ENCODE measurements around the gene VWC2L. TPM values are rescaled to one million over a fixed set of nuclear protein-coding genes. Genes with fewer than 3 reads are reported as not detected.

VWC2L gene
- total and polyA plus RNA-seq, 9 donors: 0.16 TPM; not detected in 8

DNA sequence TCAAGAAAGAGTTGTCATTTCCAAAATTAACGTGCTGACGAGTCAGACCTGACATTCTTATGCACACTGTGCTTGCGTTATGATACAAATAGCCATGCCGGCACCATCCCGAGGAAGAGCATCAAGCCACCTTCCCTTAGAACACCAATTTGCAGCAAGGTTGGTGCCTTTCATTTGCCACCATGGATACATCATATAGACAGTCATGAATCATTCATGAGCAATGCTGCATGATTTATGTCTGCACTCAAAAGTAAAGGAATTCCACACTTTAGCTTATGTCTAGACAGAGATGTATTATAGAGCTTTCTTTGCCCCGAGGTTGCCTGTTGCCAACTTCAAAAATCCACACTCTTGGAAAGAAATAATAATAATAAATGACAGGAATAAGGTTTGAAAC is 166.9 kb downstream of the VWC2L start:
- H3K36me3 ChIP-seq (ENCODE audit: control insufficient read depth, insufficient read depth, low read length): no peaks in the 10 kb centered on the region
- no peaks in the 10 kb centered on the region for H3K9me3 ChIP-seq (replicated peaks; ENCODE audit: control insufficient read depth, low read depth, low read length)
- no peak overlapping the region for H3K27ac ChIP-seq (ENCODE audit: low read length)
- H3K4me3 ChIP-seq (ENCODE audit: low read length): no peak overlapping the region
- no peaks in the 10 kb centered on the region for H3K27me3 ChIP-seq (ENCODE audit: control insufficient read depth, insufficient read depth, low read length)
- H3K4me1 ChIP-seq (ENCODE audit: control insufficient read depth, insufficient read depth, low read length): no peaks in the 10 kb centered on the region
- DNase-seq: no peak
- 91% methylated on average over 5 of the region's 6 CpGs for WGBS (ENCODE audit: insufficient coverage)

DNA sequence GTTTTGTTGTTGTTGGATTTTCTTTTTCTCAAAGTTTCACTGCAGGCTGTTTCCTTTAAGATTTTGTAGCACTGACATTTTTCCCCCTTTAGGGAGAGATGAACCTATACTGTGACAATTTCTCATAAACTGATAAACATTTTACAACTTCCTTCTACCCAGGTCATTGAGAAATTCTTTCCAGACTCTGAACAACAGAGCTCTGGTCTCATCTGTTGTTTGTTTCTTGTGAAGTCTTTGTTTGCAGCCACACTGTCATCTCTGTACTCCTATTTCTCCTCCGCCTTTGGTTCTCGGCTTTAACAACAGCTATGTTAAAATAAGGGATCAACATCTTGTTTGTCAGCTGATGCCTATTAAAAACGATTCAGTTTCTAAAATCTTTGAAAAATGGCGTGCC is 167.6 kb downstream of the VWC2L start:
- no peak for DNase-seq
- no CpG with 5 or more reads among the region's 4 CpGs for WGBS (ENCODE audit: insufficient coverage)
- no peaks in the 10 kb centered on the region for H3K36me3 ChIP-seq (ENCODE audit: control insufficient read depth, insufficient read depth, low read length)
- no peaks in the 10 kb centered on the region for H3K27me3 ChIP-seq (ENCODE audit: control insufficient read depth, insufficient read depth, low read length)
- H3K9me3 ChIP-seq (replicated peaks; ENCODE audit: control insufficient read depth, low read depth, low read length): no peaks in the 10 kb centered on the region
- no peaks in the 10 kb centered on the region for H3K4me1 ChIP-seq (ENCODE audit: control insufficient read depth, insufficient read depth, low read length)
- H3K27ac ChIP-seq (ENCODE audit: low read length): no peak overlapping the region
- no peak overlapping the region for H3K4me3 ChIP-seq (ENCODE audit: low read length)

DNA sequence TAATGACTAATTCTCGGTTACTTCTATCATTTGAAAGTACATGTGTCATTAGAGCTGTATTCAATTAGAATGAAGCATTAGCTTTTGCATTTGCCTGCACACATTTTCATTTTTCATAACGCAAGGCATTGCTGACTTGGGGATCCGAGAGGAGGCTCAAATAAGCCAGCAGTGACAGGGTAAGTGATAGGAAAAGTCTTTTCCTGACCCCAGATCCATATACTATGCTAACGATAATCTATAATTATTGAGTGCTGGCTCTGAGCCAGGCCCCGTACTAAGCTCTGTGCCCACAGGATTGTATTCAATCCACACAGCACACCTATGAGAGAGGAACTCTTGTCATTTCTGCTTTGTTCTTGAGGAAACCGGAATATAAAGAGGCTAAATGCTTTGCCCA is 168.2 kb downstream of the VWC2L start:
- DNase-seq: no peak
- H3K27ac ChIP-seq (ENCODE audit: low read length): no peak overlapping the region
- WGBS (ENCODE audit: insufficient coverage): no CpG with 5 or more reads among the region's 6 CpGs

DNA sequence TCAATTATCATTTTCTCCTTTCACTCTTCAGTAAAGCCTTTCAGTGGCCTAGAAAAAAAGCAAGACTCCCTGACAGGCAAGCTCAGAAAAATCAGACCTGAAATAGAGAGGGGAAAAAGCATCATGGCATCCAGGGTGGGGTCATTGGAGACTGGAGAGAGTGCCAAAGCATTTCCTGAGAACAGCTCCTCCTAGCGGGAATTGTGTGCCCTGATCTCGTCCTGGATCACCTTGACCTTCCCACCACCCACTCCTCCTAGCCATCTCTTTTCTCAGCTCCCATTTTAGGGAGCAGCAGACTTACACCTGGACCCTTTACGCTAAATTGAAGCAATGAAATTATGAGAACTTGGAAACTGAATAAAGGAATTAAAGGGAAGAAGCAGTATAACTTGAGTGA is 176.6 kb downstream of the VWC2L start:
- Histone ChIP-seq H3K36me3 (ENCODE audit: control insufficient read depth, insufficient read depth, low read length) (no peaks in the 10 kb centered on the region), H3K4me1 (ENCODE audit: control insufficient read depth, insufficient read depth, low read length) (no peaks in the 10 kb centered on the region), H3K4me3 (ENCODE audit: low read length) (no peak overlapping the region), H3K9me3 (replicated peaks; ENCODE audit: control insufficient read depth, low read depth, low read length) (no peaks in the 10 kb centered on the region), H3K27me3 (ENCODE audit: control insufficient read depth, insufficient read depth, low read length) (no peaks in the 10 kb centered on the region), H3K27ac (ENCODE audit: low read length) (no peak overlapping the region)
- no peak for DNase-seq
- 30% methylated on average over 2 of the region's 3 CpGs for WGBS (ENCODE audit: insufficient coverage)

More for the DNA sequence above, 168.2 kb downstream of the VWC2L start:
- Histone ChIP-seq H3K9me3 (replicated peaks; ENCODE audit: control insufficient read depth, low read depth, low read length) (no peaks in the 10 kb centered on the region), H3K4me1 (ENCODE audit: control insufficient read depth, insufficient read depth, low read length) (no peaks in the 10 kb centered on the region), H3K27me3 (ENCODE audit: control insufficient read depth, insufficient read depth, low read length) (no peaks in the 10 kb centered on the region), H3K36me3 (ENCODE audit: control insufficient read depth, insufficient read depth, low read length) (no peaks in the 10 kb centered on the region), H3K4me3 (ENCODE audit: low read length) (no peak overlapping the region)

DNA sequence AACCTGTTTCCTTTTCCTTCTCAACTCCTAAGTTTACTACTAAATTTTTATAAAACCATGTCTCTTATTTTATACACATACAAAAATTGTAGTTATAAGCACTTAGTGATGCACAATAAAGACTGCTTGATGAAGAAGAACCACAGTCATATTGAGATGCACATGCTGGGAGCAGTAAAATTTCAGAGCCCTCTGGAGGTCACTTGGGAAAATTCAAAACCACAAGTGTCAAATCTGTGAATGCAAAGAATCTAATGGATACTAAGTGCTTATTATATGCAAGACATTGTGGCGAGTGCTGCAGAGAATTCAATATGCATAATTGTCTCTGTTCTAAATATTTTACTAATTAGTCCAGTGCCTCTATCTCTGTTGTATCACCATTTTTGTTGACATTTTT is 180.5 kb downstream of the VWC2L start:
- WGBS (ENCODE audit: insufficient coverage): no CpG with 5 or more reads among the region's 1 CpG
- no peak overlapping the region for H3K4me3 ChIP-seq (ENCODE audit: low read length)

DNA sequence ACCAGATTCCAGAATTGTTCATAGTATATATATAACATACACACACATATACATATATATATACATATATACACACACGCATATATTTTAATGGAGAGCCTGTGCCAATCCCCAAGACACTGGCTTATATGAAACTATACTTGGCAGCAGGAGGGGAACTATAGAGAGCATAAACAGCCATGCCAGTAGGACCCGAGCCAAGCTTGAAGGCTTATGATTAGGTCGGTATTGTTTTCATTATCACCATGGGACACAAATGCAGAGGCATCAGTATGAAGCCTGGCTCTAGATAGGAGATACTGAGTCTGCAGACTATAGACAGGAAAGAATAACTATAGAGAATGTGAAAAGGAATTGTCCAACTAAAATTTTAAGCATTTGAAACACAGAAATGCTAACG is 181.2 kb downstream of the VWC2L start:
- no peak for DNase-seq
- Histone ChIP-seq H3K4me3 (ENCODE audit: low read length) (no peak overlapping the region), H3K9me3 (replicated peaks; ENCODE audit: control insufficient read depth, low read depth, low read length) (no peaks in the 10 kb centered on the region), H3K27ac (ENCODE audit: low read length) (no peak overlapping the region), H3K27me3 (ENCODE audit: control insufficient read depth, insufficient read depth, low read length) (no peaks in the 10 kb centered on the region), H3K4me1 (ENCODE audit: control insufficient read depth, insufficient read depth, low read length) (no peaks in the 10 kb centered on the region), H3K36me3 (ENCODE audit: control insufficient read depth, insufficient read depth, low read length) (no peaks in the 10 kb centered on the region)
- 30% methylated on average over 2 of the region's 4 CpGs for WGBS (ENCODE audit: insufficient coverage)

More for the DNA sequence above, 180.5 kb downstream of the VWC2L start:
- no peak for DNase-seq
- H3K9me3 ChIP-seq (replicated peaks; ENCODE audit: control insufficient read depth, low read depth, low read length): no peaks in the 10 kb centered on the region
- H3K27me3 ChIP-seq (ENCODE audit: control insufficient read depth, insufficient read depth, low read length): no peaks in the 10 kb centered on the region
- H3K27ac ChIP-seq (ENCODE audit: low read length): no peak overlapping the region
- H3K4me1 ChIP-seq (ENCODE audit: control insufficient read depth, insufficient read depth, low read length): no peaks in the 10 kb centered on the region
- no peaks in the 10 kb centered on the region for H3K36me3 ChIP-seq (ENCODE audit: control insufficient read depth, insufficient read depth, low read length)

DNA sequence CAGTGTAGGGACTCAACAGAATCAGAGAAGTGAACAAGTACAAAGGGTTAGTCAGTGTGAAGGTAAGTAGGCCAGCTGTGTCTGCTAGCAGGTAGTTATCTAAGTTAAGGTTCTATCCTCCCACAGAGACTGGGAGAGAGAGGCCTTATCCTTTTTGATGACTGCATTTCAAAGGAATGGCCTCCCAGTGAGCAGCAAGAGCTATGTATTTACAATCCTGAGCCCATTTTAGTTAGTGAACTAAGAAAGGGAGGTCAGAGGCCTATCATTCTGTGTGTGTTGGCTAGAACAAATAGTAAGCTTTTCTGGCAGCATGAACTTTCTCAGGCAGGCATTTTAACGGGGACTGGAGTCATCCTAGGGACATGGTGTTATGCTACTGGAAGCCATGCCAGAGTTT is 182.9 kb downstream of the VWC2L start:
- Histone ChIP-seq H3K4me3 (ENCODE audit: low read length) (no peak overlapping the region), H3K9me3 (replicated peaks; ENCODE audit: control insufficient read depth, low read depth, low read length) (no peaks in the 10 kb centered on the region), H3K4me1 (ENCODE audit: control insufficient read depth, insufficient read depth, low read length) (no peaks in the 10 kb centered on the region), H3K27ac (ENCODE audit: low read length) (no peak overlapping the region), H3K36me3 (ENCODE audit: control insufficient read depth, insufficient read depth, low read length) (no peaks in the 10 kb centered on the region), H3K27me3 (ENCODE audit: control insufficient read depth, insufficient read depth, low read length) (no peaks in the 10 kb centered on the region)
- 38% methylated on average over 1 of the region's 1 CpG for WGBS (ENCODE audit: insufficient coverage)
- DNase-seq: no peak

DNA sequence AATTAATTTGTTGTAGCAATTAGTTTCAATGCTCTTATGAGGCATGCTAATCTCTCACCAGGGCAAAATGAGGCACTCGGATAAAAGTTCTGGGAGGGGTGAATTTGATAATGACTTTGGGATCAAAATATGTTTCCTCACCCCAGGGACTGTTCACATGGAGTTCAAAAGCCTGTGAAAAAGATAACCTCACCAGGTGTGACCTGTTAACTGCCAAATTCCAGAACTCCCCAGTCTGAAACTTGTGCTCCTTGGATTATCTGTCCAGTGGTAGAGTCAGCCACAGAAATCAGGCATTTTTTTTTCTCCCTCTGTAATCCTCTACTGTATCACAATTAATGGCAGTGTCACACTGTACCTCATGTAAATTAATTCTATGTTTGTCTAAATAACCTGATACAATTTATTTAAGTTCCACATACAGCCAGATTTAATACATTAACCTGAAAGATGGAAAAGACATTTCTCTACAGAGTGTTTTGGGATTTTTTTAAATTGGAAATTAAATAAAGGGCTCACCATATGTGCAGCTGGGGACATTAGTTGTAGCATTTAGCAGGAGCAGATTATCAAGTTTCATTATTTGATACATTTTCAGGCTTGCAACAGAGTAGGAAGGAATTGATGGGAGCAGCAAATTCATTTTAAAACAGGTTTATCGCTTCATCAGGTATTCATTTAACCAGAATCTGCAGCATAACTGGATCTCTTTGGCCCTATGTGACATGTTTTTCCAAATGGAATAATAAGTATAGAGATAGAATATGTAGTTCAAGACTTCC is 191.2 kb downstream of the VWC2L start:
- Histone ChIP-seq H3K4me1 (ENCODE audit: control insufficient read depth, insufficient read depth, low read length) (no peaks in the 10 kb centered on the region), H3K9me3 (replicated peaks; ENCODE audit: control insufficient read depth, low read depth, low read length) (no peaks in the 10 kb centered on the region), H3K36me3 (ENCODE audit: control insufficient read depth, insufficient read depth, low read length) (no peaks in the 10 kb centered on the region), H3K27ac (ENCODE audit: low read length) (no peak overlapping the region), H3K4me3 (ENCODE audit: low read length) (no peak overlapping the region), H3K27me3 (ENCODE audit: control insufficient read depth, insufficient read depth, low read length) (no peaks in the 10 kb centered on the region)
- no CpG with 5 or more reads among the region's 2 CpGs for WGBS (ENCODE audit: insufficient coverage)
- DNase-seq: peak; percentile 2

DNA sequence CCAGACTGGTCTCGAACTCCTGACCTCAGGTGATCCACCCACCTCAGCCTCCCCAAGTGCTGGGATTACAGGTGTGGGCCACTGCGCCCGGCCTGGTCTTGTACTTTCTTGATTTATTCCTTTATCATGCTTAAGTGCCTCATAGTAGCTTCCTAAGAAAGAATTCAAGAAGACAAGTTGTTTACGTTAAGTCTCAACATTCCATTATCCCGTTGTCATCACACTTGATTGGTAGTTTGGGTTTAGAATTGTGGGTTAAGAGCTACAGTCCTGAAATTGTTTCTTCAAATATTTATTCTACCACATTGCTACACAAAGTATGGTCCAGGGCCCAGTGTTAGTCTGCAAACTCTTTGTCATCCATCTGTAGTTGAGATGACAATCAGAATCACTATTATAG is 194.0 kb downstream of the VWC2L start:
- no peak for DNase-seq
- H3K9me3 ChIP-seq (replicated peaks; ENCODE audit: control insufficient read depth, low read depth, low read length): no peaks in the 10 kb centered on the region
- H3K4me1 ChIP-seq (ENCODE audit: control insufficient read depth, insufficient read depth, low read length): no peaks in the 10 kb centered on the region
- no peaks in the 10 kb centered on the region for H3K36me3 ChIP-seq (ENCODE audit: control insufficient read depth, insufficient read depth, low read length)
- 40% methylated on average over 1 of the region's 5 CpGs for WGBS (ENCODE audit: insufficient coverage)
- H3K27ac ChIP-seq (ENCODE audit: low read length): no peak overlapping the region
- no peak overlapping the region for H3K4me3 ChIP-seq (ENCODE audit: low read length)
- H3K27me3 ChIP-seq (ENCODE audit: control insufficient read depth, insufficient read depth, low read length): no peaks in the 10 kb centered on the region

DNA sequence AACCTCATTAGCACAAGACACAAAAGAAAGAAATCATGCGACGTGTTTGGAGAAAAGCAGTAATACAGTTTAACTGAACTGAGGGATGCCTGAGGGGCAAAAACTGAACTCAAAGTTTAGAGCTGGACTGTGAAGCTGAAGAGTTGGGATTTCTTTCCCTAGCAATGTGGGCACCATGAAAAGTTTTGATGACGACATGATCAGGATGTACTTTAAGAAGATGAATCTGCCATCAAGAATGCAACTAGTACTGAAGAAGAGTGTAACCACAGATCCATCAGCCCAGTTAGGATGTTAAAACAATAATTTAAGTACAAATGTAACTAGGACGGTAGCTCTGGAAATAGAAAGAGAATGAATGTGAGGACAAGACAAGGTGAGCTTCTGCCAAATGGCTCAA is 196.2 kb downstream of the VWC2L start:
- Histone ChIP-seq H3K4me3 (ENCODE audit: low read length) (no peak overlapping the region), H3K27me3 (ENCODE audit: control insufficient read depth, insufficient read depth, low read length) (no peaks in the 10 kb centered on the region), H3K27ac (ENCODE audit: low read length) (no peak overlapping the region), H3K9me3 (replicated peaks; ENCODE audit: control insufficient read depth, low read depth, low read length) (no peaks in the 10 kb centered on the region), H3K36me3 (ENCODE audit: control insufficient read depth, insufficient read depth, low read length) (no peaks in the 10 kb centered on the region), H3K4me1 (ENCODE audit: control insufficient read depth, insufficient read depth, low read length) (no peaks in the 10 kb centered on the region)
- 67% methylated on average over 1 of the region's 4 CpGs for WGBS (ENCODE audit: insufficient coverage)
- no peak for DNase-seq

DNA sequence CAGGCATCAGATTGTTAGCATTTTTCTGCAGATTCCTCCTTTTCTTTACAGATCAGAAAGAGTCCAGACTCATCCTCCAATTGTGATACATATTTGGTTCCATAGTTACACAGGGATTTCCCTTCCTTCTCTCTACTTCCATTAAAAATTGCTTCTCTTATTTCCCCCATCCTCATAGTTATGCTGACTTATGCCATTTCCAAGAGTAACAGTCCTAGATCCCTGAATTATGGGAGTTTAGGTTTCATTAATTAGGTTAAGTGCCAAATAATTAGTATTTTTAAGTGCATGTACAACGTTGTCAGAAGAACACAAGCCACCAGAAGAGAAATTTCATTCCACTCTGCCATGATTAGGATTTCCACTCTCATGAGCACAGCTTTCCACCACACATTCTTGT is 200.2 kb downstream of the VWC2L start:
- Histone ChIP-seq H3K27ac (ENCODE audit: low read length) (no peak overlapping the region), H3K9me3 (replicated peaks; ENCODE audit: control insufficient read depth, low read depth, low read length) (no peaks in the 10 kb centered on the region), H3K4me1 (ENCODE audit: control insufficient read depth, insufficient read depth, low read length) (no peaks in the 10 kb centered on the region), H3K36me3 (ENCODE audit: control insufficient read depth, insufficient read depth, low read length) (no peaks in the 10 kb centered on the region), H3K27me3 (ENCODE audit: control insufficient read depth, insufficient read depth, low read length) (no peaks in the 10 kb centered on the region), H3K4me3 (ENCODE audit: low read length) (no peak overlapping the region)
- DNase-seq: no peak
- no CpG with 5 or more reads among the region's 1 CpG for WGBS (ENCODE audit: insufficient coverage)

Data from muscle of leg (tissue), 11 donors.